Measurements from ENCODE around the gene ME1. TPM values are rescaled to one million over a fixed set of nuclear protein-coding genes. Genes with fewer than 3 reads are reported as not detected.

The ME1 gene
- total RNA-seq, 2 experiments from 2014 or later: 0.25 to 0.49 TPM

DNA sequence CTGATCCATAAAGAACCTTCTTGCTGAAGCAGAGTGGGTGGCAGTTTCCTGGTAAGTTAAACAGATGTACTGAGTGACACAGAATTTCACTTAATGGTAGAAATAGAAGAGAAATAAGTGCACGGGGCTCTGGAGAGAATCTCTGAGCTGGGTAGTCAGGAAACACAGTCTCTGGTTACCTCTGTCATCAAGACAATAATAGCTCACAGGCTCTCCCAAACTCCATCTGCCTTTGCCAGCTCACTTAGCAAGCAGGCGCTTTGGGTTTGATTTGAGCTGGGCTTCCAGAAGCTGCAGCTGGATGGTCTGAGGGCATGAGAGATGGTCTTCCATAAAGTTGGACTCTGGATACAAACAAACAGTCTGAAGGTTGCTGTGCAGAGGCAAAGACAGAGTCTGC lies 41.9 kb upstream of the ME1 start:
- CTCF ChIA-PET: no interaction called here
- H3K4me3 Mint-ChIP-seq: no peak overlapping the region
- DNase-seq: no peak
- H3K27ac Mint-ChIP-seq: no peak overlapping the region
- TF ChIP-seq, protein P1, sequence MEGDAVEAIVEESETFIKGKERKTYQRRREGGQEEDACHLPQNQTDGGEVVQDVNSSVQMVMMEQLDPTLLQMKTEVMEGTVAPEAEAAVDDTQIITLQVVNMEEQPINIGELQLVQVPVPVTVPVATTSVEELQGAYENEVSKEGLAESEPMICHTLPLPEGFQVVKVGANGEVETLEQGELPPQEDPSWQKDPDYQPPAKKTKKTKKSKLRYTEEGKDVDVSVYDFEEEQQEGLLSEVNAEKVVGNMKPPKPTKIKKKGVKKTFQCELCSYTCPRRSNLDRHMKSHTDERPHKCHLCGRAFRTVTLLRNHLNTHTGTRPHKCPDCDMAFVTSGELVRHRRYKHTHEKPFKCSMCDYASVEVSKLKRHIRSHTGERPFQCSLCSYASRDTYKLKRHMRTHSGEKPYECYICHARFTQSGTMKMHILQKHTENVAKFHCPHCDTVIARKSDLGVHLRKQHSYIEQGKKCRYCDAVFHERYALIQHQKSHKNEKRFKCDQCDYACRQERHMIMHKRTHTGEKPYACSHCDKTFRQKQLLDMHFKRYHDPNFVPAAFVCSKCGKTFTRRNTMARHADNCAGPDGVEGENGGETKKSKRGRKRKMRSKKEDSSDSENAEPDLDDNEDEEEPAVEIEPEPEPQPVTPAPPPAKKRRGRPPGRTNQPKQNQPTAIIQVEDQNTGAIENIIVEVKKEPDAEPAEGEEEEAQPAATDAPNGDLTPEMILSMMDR (IDR thresholded peaks at IDR 0.05): no peak
- POLR2A ChIA-PET: no interaction called here
- H3K27me3 Mint-ChIP-seq: peaks cover 3% of the 10 kb centered on the region
- H3K9me3 Mint-ChIP-seq: no peaks in the 10 kb centered on the region
- no peak for ATAC-seq
- H3K4me1 Mint-ChIP-seq (ENCODE audit: low read depth): no peaks in the 10 kb centered on the region
- intact Hi-C loops (cut with micrococcal nuclease): no loop called here
- H3K36me3 Mint-ChIP-seq (ENCODE audit: low read depth): no peaks in the 10 kb centered on the region

DNA sequence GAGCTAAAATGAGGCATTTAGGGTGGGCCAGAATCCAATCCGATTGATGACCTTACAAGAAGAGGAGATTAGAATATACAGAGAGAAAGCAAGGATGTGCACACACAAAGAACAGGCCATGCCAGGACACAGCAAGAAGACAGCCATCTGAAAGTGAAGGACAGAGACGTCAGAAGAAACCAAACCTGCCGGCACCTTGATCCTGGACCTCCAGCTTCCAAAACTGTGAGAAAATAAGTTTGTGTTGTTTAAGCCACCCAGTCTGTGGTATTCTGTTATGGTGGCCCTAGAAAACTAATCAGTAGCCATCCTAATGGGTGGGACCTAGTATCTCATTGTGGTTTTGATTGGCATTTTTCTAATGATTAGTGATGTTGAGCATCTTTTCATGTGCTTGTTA lies 39.7 kb upstream of the ME1 start:
- Mint-ChIP-seq H3K36me3 (ENCODE audit: low read depth) (no peaks in the 10 kb centered on the region), H3K4me1 (ENCODE audit: low read depth) (no peaks in the 10 kb centered on the region), H3K27ac (no peak overlapping the region), H3K4me3 (no peak overlapping the region), H3K9me3 (no peaks in the 10 kb centered on the region), H3K27me3 (peaks cover 3% of the 10 kb centered on the region)
- intact Hi-C loops (cut with micrococcal nuclease): no loop called here
- TF ChIP-seq, protein P1 (IDR thresholded peaks at IDR 0.05): no peak
- POLR2A ChIA-PET: no interaction called here
- CTCF ChIA-PET: no interaction called here
- ATAC-seq (no peak), DNase-seq (no peak)

DNA sequence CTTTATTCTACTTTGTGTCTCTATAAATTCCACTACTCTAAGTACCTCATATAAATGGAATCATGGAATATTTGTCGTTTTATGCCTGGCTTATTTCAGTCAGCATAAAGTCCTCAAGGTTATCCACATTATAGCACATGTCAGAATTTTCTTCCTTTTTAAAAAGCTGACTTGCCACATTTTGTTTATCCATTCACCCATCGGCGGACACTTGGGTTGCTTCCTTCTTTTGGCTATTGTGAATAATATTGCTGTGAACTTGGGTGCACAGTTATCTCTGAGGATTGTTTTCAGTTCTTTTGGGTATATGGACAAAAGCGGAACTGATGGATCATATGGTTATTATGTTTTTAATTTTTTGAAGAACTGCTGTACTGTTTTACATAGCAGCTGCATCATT lies 39.1 kb upstream of the ME1 start:
- no peaks in the 10 kb centered on the region for H3K36me3 Mint-ChIP-seq (ENCODE audit: low read depth)
- no peak overlapping the region for H3K4me3 Mint-ChIP-seq
- intact Hi-C loops (cut with micrococcal nuclease): no loop called here
- ChIA-PET POLR2A (no interaction called here), CTCF (no interaction called here)
- TF ChIP-seq, protein P1 (IDR thresholded peaks at IDR 0.05): no peak
- H3K4me1 Mint-ChIP-seq (ENCODE audit: low read depth): no peaks in the 10 kb centered on the region
- no peaks in the 10 kb centered on the region for H3K9me3 Mint-ChIP-seq
- no peak for DNase-seq
- H3K27me3 Mint-ChIP-seq: peaks cover 3% of the 10 kb centered on the region
- H3K27ac Mint-ChIP-seq: no peak overlapping the region
- no peak for ATAC-seq

DNA sequence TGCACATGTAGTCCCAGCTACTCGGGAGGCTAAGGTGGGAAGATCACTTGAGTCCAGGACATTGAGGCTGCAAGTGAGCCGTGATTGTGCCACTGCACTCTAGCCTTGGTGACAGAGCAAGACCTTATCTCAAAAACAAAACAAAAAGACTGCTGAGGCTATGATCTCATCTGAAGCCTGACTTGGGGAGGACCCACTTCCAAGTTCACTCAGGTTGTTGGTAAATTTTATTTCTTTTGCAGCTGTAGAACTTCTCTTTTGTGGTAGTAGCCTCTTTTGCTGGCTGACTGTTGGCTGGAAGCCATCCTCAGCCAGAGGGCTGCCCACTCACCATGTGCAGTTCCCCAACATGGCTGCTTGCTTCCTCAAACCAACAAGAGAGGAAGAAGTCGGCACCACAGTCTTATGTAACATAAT lies 36.8 kb upstream of the ME1 start:
- no peak overlapping the region for H3K27ac Mint-ChIP-seq
- no peak overlapping the region for H3K4me3 Mint-ChIP-seq
- CTCF ChIA-PET: no interaction called here
- ATAC-seq (no peak), DNase-seq (no peak)
- POLR2A ChIA-PET: no interaction called here
- H3K4me1 Mint-ChIP-seq (ENCODE audit: low read depth): no peaks in the 10 kb centered on the region
- TF ChIP-seq, protein P1 (IDR thresholded peaks at IDR 0.05): no peak
- intact Hi-C loops (cut with micrococcal nuclease): no loop called here
- H3K9me3 Mint-ChIP-seq: no peaks in the 10 kb centered on the region
- no peaks in the 10 kb centered on the region for H3K36me3 Mint-ChIP-seq (ENCODE audit: low read depth)
- peaks cover 3% of the 10 kb centered on the region for H3K27me3 Mint-ChIP-seq

DNA sequence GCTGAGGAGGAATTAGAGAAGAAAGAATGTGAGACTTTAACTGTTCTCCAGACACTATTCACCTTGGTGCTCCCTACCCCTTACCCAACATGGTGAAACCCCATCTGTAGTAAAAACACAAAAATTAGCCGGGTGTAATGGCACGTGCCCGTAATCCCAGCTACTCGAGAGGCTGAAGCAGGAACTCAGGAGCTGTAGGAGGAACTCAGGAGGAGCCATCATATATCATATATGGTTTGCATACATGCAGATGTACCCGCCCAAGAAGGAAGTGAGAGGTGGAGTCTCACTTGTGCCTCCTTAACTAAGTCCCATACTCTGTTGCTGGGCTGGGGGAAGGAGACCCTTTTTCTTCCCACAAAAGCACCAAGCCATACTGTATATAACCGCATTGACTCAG lies 35.5 kb upstream of the ME1 start:
- no peak overlapping the region for H3K27ac Mint-ChIP-seq
- intact Hi-C loops (cut with micrococcal nuclease): no loop called here
- TF ChIP-seq, protein P1 (IDR thresholded peaks at IDR 0.05): no peak
- no peaks in the 10 kb centered on the region for H3K9me3 Mint-ChIP-seq
- H3K4me3 Mint-ChIP-seq: no peak overlapping the region
- no peaks in the 10 kb centered on the region for H3K4me1 Mint-ChIP-seq (ENCODE audit: low read depth)
- DNase-seq (no peak), ATAC-seq (no peak)
- H3K36me3 Mint-ChIP-seq (ENCODE audit: low read depth): no peaks in the 10 kb centered on the region
- POLR2A ChIA-PET: no interaction called here
- peaks cover 3% of the 10 kb centered on the region for H3K27me3 Mint-ChIP-seq
- CTCF ChIA-PET: interaction anchor here (1.2 kb wide), 1 partner anchor 56 kb away, joined by 3 read pairs; no protein-coding TSS in a partner anchor
